Astrocyte of the spinal cord (primary cell): ENCODE measurements around the gene RIN2.

Experiments
- DNase-seq: peaks from one replicate; pipeline ENCODE4 v3.0.0; 2011; ENCODE audit warnings: low read depth, low spot score
- H3K4me3 ChIP-seq: 2 replicates; pipeline ENCODE4 v1.5.1; 2011; ENCODE audit warnings: low read depth, mild to moderate bottlenecking, low read length, moderate library complexity
- CTCF ChIP-seq: IDR thresholded peaks from 2 replicates; pipeline ENCODE4 v1.5.1; 2012; ENCODE audit warnings: low read depth, mild to moderate bottlenecking, low read length, inconsistent platforms
- in situ Hi-C: cut with HindIII; loops from 2 replicates; pipeline ENCODE4 v1.10.0; 2017; ENCODE audit warnings: low sequenced_read_pairs

The RIN2 gene

GRCh38 chr20:19745106-19745505 is 13.0 kb upstream of the RIN2 start:
- in situ Hi-C loops, result no loop called here
- DNase-seq, result no peak
- TF ChIP-seq CTCF, result no peak
- no peak overlapping the region for H3K4me3 ChIP-seq

DNA sequence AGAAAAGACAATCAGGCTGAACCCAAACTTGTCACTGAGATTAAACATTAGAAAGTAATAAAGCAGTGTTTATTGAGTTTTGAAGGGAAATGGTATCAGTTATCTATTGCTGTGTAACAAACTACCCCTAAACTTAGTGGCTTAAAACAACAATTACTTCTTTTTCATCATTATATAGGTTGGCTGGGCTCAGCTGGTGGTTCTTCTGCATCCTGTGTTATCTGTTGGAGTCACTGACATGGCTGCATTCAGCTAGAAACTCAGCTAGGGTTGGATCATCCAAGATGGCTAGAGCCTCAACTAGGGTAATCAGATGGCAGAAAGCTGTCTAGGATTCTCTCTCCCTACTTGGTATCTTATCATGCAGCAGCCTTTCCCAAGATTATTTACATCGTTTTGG is 12.5 kb upstream of the RIN2 start:
- in situ Hi-C loops, result no loop called here
- TF ChIP-seq CTCF, result no peak
- no peak for DNase-seq
- H3K4me3 ChIP-seq, result no peak overlapping the region

- H3K4me3 ChIP-seq, result no peak overlapping the region
- no peak for TF ChIP-seq CTCF
- in situ Hi-C loops, result no loop called here
- no peak for DNase-seq
Measured at GRCh38 chr20:19746396-19746795, 11.7 kb upstream of the RIN2 start.

DNA sequence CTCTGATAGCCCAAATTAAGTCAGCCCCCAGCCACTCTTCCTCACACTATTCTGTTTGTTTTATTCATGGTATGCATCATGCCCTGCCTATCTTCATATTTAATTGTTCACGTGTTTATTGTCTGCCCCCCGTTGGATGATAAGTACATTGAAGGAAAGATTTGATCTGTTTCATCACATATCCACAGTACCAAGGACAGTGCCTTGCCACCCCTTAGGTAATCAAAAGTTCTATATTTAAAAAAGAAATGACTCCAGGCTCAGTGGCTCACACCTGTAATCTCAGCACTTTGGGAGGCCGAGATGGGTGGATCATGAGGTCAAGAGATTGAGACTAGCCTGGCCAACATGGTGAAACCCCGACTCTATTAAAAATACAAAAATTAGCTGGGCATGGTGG is 10.2 kb upstream of the RIN2 start:
- in situ Hi-C loops, result no loop called here
- DNase-seq, result no peak
- H3K4me3 ChIP-seq, result no peak overlapping the region
- TF ChIP-seq CTCF, result no peak

- no peak overlapping the region for H3K4me3 ChIP-seq
- in situ Hi-C loops, result no loop called here
- DNase-seq, result no peak
- TF ChIP-seq CTCF, result no peak
Measured at GRCh38 chr20:19748681-19749080, 9.4 kb upstream of the RIN2 start.

- TF ChIP-seq CTCF, result no peak
- no peak for DNase-seq
- no peak overlapping the region for H3K4me3 ChIP-seq
- in situ Hi-C loops, result no loop called here
Measured at GRCh38 chr20:19749618-19750071, 8.4 kb upstream of the RIN2 start.

GRCh38 chr20:19750101-19750606 is 7.9 kb upstream of the RIN2 start:
- H3K4me3 ChIP-seq, result no peak overlapping the region
- DNase-seq, result no peak
- in situ Hi-C loops, result no loop called here
- no peak for TF ChIP-seq CTCF
